Measurements from ENCODE around the gene KERA.

DNA sequence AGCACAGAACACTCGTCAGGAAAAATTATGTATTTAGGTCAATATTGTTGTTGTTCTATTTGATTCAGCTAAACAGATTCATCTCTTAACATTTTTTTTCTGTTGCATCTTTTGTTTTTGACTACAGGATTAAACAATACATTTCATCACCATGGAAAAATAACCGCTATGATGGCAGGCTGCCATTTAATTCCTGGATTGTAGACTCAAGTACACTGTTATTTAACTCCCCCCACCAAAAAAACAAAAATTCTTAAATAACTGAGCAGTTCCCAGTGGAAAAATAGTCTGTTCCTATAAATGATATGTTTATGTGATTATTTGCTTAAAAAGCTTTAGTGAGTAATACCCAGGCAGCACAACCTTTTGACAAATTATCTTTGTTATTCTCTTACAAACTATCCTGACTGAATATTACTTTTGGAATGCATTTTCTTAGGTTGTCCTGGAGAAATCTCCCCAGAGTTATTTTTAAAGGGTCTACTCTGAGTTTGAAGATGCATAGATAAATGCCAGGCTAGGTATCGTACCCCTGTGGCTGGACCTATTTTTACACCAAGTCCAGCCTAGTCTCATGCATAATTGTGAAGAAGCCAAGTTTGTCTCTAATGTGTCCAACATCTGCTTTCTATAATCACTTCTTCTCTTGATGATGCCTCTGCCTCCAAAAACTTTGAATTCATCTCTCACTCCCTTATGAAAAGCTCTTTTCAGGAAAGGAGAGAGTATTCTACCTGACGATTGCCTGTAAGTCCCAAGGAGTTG, 3.7 kb downstream of the KERA start:
- TF ChIP-seq POLR2A (IDR thresholded peaks at IDR 0.05) = no peak
- TF ChIP-seq CTCF (IDR thresholded peaks at IDR 0.05) = no peak
